ENCODE measurements around the gene SEMA7A.

The SEMA7A gene

GRCh38 chr15:74409225-74409624, 24.5 kb downstream of the SEMA7A start:
- no peak overlapping the region for H3K9ac ChIP-seq (ENCODE audit: low read length)
- H3K4me1 ChIP-seq (ENCODE audit: control insufficient read depth, low read depth, low read length), result peaks cover 12% of the 10 kb centered on the region
- no peaks in the 10 kb centered on the region for H3K27me3 ChIP-seq (ENCODE audit: control insufficient read depth, insufficient read depth, low read length)
- H3K27ac ChIP-seq (ENCODE audit: low read length), result no peak overlapping the region
- H3K4me3 ChIP-seq (ENCODE audit: low read length), result no peak overlapping the region
- H3K9me3 ChIP-seq (ENCODE audit: control insufficient read depth, low read depth, low read length), result no peaks in the 10 kb centered on the region
- peaks cover under 1% of the 10 kb centered on the region for H3K36me3 ChIP-seq (ENCODE audit: control insufficient read depth, low read depth, low read length)

GRCh38 chr15:74408815-74409214, 24.9 kb downstream of the SEMA7A start:
- Histone ChIP-seq H3K9ac (ENCODE audit: low read length) (no peak overlapping the region), H3K4me3 (ENCODE audit: low read length) (no peak overlapping the region), H3K9me3 (ENCODE audit: control insufficient read depth, low read depth, low read length) (no peaks in the 10 kb centered on the region), H3K27ac (ENCODE audit: low read length) (no peak overlapping the region), H3K36me3 (ENCODE audit: control insufficient read depth, low read depth, low read length) (no peaks in the 10 kb centered on the region), H3K4me1 (ENCODE audit: control insufficient read depth, low read depth, low read length) (peaks cover 12% of the 10 kb centered on the region), H3K27me3 (ENCODE audit: control insufficient read depth, insufficient read depth, low read length) (no peaks in the 10 kb centered on the region)

GRCh38 chr15:74408385-74408784, 25.4 kb downstream of the SEMA7A start:
- H3K36me3 ChIP-seq (ENCODE audit: control insufficient read depth, low read depth, low read length), result no peaks in the 10 kb centered on the region

GRCh38 chr15:74406992-74407705, 26.6 kb downstream of the SEMA7A start:
- Histone ChIP-seq H3K4me1 (ENCODE audit: control insufficient read depth, low read depth, low read length) (peaks cover 12% of the 10 kb centered on the region), H3K27me3 (ENCODE audit: control insufficient read depth, insufficient read depth, low read length) (no peaks in the 10 kb centered on the region), H3K9me3 (ENCODE audit: control insufficient read depth, low read depth, low read length) (no peaks in the 10 kb centered on the region), H3K36me3 (ENCODE audit: control insufficient read depth, low read depth, low read length) (no peaks in the 10 kb centered on the region), H3K9ac (ENCODE audit: low read length) (no peak overlapping the region), H3K4me3 (ENCODE audit: low read length) (no peak overlapping the region), H3K27ac (ENCODE audit: low read length) (no peak overlapping the region)

More at GRCh38 chr15:74408385-74408784, 25.4 kb downstream of the SEMA7A start:
- H3K4me3 ChIP-seq (ENCODE audit: low read length), result no peak overlapping the region
- no peaks in the 10 kb centered on the region for H3K27me3 ChIP-seq (ENCODE audit: control insufficient read depth, insufficient read depth, low read length)
- H3K9ac ChIP-seq (ENCODE audit: low read length), result no peak overlapping the region
- peaks cover 12% of the 10 kb centered on the region for H3K4me1 ChIP-seq (ENCODE audit: control insufficient read depth, low read depth, low read length)
- H3K9me3 ChIP-seq (ENCODE audit: control insufficient read depth, low read depth, low read length), result no peaks in the 10 kb centered on the region
- H3K27ac ChIP-seq (ENCODE audit: low read length), result no peak overlapping the region

GRCh38 chr15:74406517-74406916, 27.2 kb downstream of the SEMA7A start:
- no peaks in the 10 kb centered on the region for H3K9me3 ChIP-seq (ENCODE audit: control insufficient read depth, low read depth, low read length)
- peaks cover 12% of the 10 kb centered on the region for H3K4me1 ChIP-seq (ENCODE audit: control insufficient read depth, low read depth, low read length)
- H3K27me3 ChIP-seq (ENCODE audit: control insufficient read depth, insufficient read depth, low read length), result no peaks in the 10 kb centered on the region
- no peak overlapping the region for H3K27ac ChIP-seq (ENCODE audit: low read length)
- H3K9ac ChIP-seq (ENCODE audit: low read length), result no peak overlapping the region
- H3K4me3 ChIP-seq (ENCODE audit: low read length), result no peak overlapping the region
- no peaks in the 10 kb centered on the region for H3K36me3 ChIP-seq (ENCODE audit: control insufficient read depth, low read depth, low read length)

- no peak overlapping the region for H3K9ac ChIP-seq (ENCODE audit: low read length)
- no peak overlapping the region for H3K4me3 ChIP-seq (ENCODE audit: low read length)
- H3K4me1 ChIP-seq (ENCODE audit: control insufficient read depth, low read depth, low read length), result peaks cover 13% of the 10 kb centered on the region
- no peaks in the 10 kb centered on the region for H3K27me3 ChIP-seq (ENCODE audit: control insufficient read depth, insufficient read depth, low read length)
- H3K36me3 ChIP-seq (ENCODE audit: control insufficient read depth, low read depth, low read length), result no peaks in the 10 kb centered on the region
- no peak overlapping the region for H3K27ac ChIP-seq (ENCODE audit: low read length)
- H3K9me3 ChIP-seq (ENCODE audit: control insufficient read depth, low read depth, low read length), result no peaks in the 10 kb centered on the region
These were observed 27.9 kb downstream of the SEMA7A start for GRCh38 chr15:74405823-74406222.

- no peaks in the 10 kb centered on the region for H3K27me3 ChIP-seq (ENCODE audit: control insufficient read depth, insufficient read depth, low read length)
- no peak overlapping the region for H3K9ac ChIP-seq (ENCODE audit: low read length)
- no peaks in the 10 kb centered on the region for H3K9me3 ChIP-seq (ENCODE audit: control insufficient read depth, low read depth, low read length)
- H3K36me3 ChIP-seq (ENCODE audit: control insufficient read depth, low read depth, low read length), result no peaks in the 10 kb centered on the region
- H3K4me3 ChIP-seq (ENCODE audit: low read length), result no peak overlapping the region
- H3K27ac ChIP-seq (ENCODE audit: low read length), result no peak overlapping the region
- H3K4me1 ChIP-seq (ENCODE audit: control insufficient read depth, low read depth, low read length), result peaks cover 20% of the 10 kb centered on the region
These were observed 29.7 kb downstream of the SEMA7A start for GRCh38 chr15:74403991-74404563.

- no peaks in the 10 kb centered on the region for H3K9me3 ChIP-seq (ENCODE audit: control insufficient read depth, low read depth, low read length)
- no peak overlapping the region for H3K9ac ChIP-seq (ENCODE audit: low read length)
- no peaks in the 10 kb centered on the region for H3K36me3 ChIP-seq (ENCODE audit: control insufficient read depth, low read depth, low read length)
- no peaks in the 10 kb centered on the region for H3K27me3 ChIP-seq (ENCODE audit: control insufficient read depth, insufficient read depth, low read length)
- H3K4me3 ChIP-seq (ENCODE audit: low read length), result no peak overlapping the region
- H3K4me1 ChIP-seq (ENCODE audit: control insufficient read depth, low read depth, low read length), result peaks cover 20% of the 10 kb centered on the region
- no peak overlapping the region for H3K27ac ChIP-seq (ENCODE audit: low read length)
These were observed 30.2 kb downstream of the SEMA7A start for GRCh38 chr15:74403588-74403919.

GRCh38 chr15:74402873-74403587, 30.7 kb downstream of the SEMA7A start:
- no peak overlapping the region for H3K4me3 ChIP-seq (ENCODE audit: low read length)
- no peaks in the 10 kb centered on the region for H3K9me3 ChIP-seq (ENCODE audit: control insufficient read depth, low read depth, low read length)
- H3K36me3 ChIP-seq (ENCODE audit: control insufficient read depth, low read depth, low read length), result no peaks in the 10 kb centered on the region
- no peak overlapping the region for H3K9ac ChIP-seq (ENCODE audit: low read length)
- H3K27me3 ChIP-seq (ENCODE audit: control insufficient read depth, insufficient read depth, low read length), result no peaks in the 10 kb centered on the region
- H3K4me1 ChIP-seq (ENCODE audit: control insufficient read depth, low read depth, low read length), result peaks cover 20% of the 10 kb centered on the region
- no peak overlapping the region for H3K27ac ChIP-seq (ENCODE audit: low read length)

GRCh38 chr15:74402337-74402841, 31.4 kb downstream of the SEMA7A start:
- no peak overlapping the region for H3K4me3 ChIP-seq (ENCODE audit: low read length)
- no peaks in the 10 kb centered on the region for H3K9me3 ChIP-seq (ENCODE audit: control insufficient read depth, low read depth, low read length)
- no peak overlapping the region for H3K27ac ChIP-seq (ENCODE audit: low read length)
- H3K9ac ChIP-seq (ENCODE audit: low read length), result no peak overlapping the region
- H3K36me3 ChIP-seq (ENCODE audit: control insufficient read depth, low read depth, low read length), result no peaks in the 10 kb centered on the region
- H3K27me3 ChIP-seq (ENCODE audit: control insufficient read depth, insufficient read depth, low read length), result no peaks in the 10 kb centered on the region
- peaks cover 17% of the 10 kb centered on the region for H3K4me1 ChIP-seq (ENCODE audit: control insufficient read depth, low read depth, low read length)

GRCh38 chr15:74400915-74401757, 32.6 kb downstream of the SEMA7A start:
- no peaks in the 10 kb centered on the region for H3K27me3 ChIP-seq (ENCODE audit: control insufficient read depth, insufficient read depth, low read length)
- no peak overlapping the region for H3K4me3 ChIP-seq (ENCODE audit: low read length)
- no peaks in the 10 kb centered on the region for H3K9me3 ChIP-seq (ENCODE audit: control insufficient read depth, low read depth, low read length)
- no peak overlapping the region for H3K27ac ChIP-seq (ENCODE audit: low read length)
- no peak overlapping the region for H3K9ac ChIP-seq (ENCODE audit: low read length)
- peaks cover 8% of the 10 kb centered on the region for H3K4me1 ChIP-seq (ENCODE audit: control insufficient read depth, low read depth, low read length)
- no peaks in the 10 kb centered on the region for H3K36me3 ChIP-seq (ENCODE audit: control insufficient read depth, low read depth, low read length)
